HT1080 (cell line): Measurements from ENCODE around the gene SLA2. TPM values are rescaled to one million over a fixed set of nuclear protein-coding genes. Genes with fewer than 3 reads are reported as not detected.
"Not testable (repeated sequence)": the region's sequence is repeated elsewhere in the genome, so short reads cannot be mapped to it uniquely, and the experiment has no call there.

Experiments used
- DNase-seq: peaks from one replicate; pipeline ENCODE4 v3.0.0-alpha.2; 2015; ENCODE audit warnings: low read depth
- total RNA-seq: library from RNA; depleted of rRNA; stranded (reverse); fragments of >200 nt; shearing (Covaris generic); gene quantifications from 2 replicates; pipeline ENCODE4 v1.2.3, GENCODE V29; 2014

The SLA2 gene
- total RNA-seq, 1 experiment from 2014 or later: not detected

DNA sequence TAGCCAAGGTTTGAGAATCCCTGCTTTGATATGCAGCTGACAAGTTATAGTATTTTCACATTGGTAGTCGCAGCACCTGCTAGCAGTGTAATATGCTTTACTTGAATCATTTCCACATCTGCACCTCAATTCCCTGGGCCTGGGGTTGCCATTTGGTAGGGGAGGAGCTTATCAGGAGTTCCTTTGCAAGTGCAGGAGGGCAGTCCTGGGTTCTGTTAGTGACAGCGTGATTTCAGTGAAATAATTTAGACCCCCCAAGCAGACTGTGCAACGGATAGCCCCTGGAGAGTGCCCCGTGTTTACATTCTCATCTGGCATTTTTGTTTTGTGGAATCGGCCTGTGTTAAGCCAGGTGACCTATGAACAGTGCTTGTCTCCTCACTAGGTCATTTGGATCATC is 34.4 kb downstream of the SLA2 start:
- no peak for DNase-seq

- not testable (repeated sequence) for DNase-seq
These were observed 37.6 kb downstream of the SLA2 start for GRCh38 chr20:36608388-36608728.

GRCh38 chr20:36607586-36608387 is 38.2 kb downstream of the SLA2 start:
- DNase-seq: no peak

GRCh38 chr20:36606158-36607066 is 39.6 kb downstream of the SLA2 start:
- peak; percentile 44 for DNase-seq

DNA sequence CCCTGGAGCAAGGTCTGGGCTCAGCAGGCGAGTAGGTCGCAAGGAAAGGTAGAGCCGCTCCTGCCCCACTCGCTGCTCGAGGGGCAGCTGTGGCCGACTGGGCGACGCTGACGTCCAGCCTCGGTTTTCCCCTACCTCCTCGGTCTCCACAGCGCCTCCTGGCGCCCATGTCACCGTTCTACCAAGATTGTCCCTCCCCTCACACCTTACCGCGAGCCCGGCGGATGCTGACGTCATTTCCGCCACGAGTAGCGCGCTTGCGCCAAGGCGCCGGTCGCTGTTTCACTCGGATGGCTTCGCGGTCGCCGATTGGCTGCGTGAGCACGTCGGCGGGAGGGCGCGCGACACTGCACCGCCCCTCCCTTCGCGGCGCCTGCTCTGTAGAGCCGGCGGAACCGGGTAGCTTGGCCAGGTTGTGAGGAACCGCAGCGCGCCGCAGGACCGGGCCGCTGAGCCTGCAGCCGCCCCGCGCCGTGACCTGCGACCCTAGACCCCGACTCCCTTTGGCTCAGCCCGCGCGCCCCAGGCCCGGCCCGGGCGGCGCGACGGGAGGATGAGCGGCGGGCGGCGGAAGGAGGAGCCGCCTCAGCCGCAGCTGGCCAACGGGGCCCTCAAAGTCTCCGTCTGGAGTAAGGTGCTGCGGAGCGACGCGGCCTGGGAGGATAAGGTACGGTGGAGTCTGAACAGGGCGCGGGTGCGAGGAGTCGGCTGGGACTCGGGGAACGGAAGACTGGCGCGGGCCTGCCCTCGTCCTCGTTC is 40.4 kb downstream of the SLA2 start, which contains the start of gene RAB5IF:
RAB5IF (plus strand) TSS at position 381 of the 759 bp plus-strand sequence; CDS start at position 554, 173 bp downstream.
- peak; percentile 98 for DNase-seq

DNA sequence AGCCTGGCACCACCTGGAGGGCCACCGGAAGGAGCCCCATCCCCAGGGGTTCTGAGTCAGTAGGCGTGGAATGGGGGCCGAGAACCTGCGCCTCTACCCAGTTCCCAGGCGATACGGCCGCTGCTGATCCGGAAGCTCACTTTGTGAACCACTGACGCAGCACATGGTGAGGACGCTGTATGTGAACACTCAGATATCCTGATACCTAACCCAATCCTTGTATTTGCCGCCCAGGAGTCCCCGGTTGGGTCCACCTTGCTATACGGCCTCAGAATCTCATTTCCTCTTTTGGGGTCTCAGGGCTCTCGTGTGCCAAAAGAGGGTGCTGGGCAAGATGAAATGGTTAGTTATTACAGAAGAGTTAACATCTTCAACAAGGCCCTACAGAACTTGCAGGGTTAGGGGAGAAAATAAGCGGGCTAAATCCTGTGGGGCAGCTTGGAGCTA is 41.0 kb downstream of the SLA2 start:
- peak; percentile 39 for DNase-seq

GRCh38 chr20:36601540-36601939 is 44.5 kb downstream of the SLA2 start:
- no peak for DNase-seq

- DNase-seq: no peak
These were observed 46.1 kb downstream of the SLA2 start for GRCh38 chr20:36599912-36600345.

- no peak for DNase-seq
These were observed 52.6 kb downstream of the SLA2 start for GRCh38 chr20:36593347-36593929.

GRCh38 chr20:36591854-36592641 is 53.9 kb downstream of the SLA2 start:
- no peak for DNase-seq

DNA sequence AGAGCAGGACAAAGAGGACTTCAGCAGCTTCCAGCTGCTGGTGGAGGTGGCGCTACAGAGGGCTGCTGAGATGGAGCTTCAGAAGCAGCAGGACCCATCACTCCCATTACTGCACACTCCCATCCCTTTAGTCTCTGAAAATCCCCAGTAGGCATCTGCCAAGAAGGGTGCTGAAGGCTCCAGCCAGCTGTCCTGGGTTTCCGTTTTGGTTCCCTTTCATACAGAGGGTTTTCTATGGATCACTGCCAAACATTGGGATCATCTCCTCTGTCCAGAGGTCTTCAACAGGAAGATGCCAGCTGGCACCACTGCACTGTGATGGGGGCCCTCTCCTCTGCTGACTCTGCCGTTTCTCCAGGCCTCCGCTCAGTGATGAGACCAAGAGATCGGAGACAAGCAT is 54.7 kb downstream of the SLA2 start:
- DNase-seq: no peak

GRCh38 chr20:36587388-36588070 is 58.5 kb downstream of the SLA2 start:
- no peak for DNase-seq

DNA sequence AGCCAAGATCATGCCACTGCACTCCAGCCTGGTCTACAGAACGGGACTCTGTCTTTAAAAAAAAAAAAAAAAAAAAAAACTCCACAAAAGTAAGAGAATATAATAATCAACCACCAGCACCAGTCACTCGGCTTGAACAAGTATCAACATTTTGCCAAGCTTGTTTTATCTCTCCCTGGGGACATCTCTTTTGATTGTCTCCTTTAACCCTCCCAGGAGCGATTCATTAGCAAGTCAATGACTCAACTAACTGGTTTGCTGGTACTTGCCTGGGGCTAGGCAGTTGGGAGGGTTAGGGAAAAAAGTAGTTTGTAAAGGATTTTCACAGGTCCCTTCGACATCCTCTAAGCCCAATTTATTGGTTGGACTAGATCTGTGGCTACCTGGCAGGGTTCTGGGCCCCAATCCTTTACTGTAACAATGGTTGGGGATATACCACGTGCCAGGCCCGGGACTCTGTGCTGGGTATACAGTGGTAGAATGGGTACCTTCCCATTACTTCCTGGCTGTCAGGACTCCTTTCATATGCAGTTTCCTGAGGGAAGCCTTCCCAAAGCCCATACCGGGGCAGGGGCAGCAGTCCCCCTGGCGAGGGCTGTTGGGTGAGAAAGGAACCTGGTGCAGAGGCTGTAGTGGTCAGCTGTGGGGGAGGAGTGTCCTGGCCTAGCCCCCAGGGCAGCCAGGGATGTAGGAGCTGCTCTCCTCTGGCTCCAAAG is 60.4 kb downstream of the SLA2 start:
- no peak for DNase-seq

- DNase-seq: no peak
These were observed 61.9 kb downstream of the SLA2 start for GRCh38 chr20:36584018-36584481.

DNA sequence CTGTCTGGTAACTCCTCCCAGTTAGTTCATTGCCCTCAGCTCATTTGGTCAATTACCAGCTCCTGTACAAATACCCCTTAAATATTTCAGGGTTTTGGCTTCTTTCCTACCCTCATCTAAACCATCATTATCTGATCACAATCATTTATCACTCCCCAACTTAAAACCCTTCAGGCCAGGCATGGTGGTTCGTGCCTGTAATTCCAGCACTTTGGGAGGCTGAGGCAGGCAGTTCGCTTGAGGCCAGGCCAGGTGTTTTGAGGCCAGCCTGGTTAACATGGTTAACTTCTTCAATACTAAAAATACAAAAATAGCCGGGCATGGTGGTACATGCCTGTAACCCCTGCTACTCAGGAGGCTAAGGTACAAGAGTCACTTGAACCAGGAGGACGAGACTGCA is 63.2 kb downstream of the SLA2 start:
- no peak for DNase-seq

DNA sequence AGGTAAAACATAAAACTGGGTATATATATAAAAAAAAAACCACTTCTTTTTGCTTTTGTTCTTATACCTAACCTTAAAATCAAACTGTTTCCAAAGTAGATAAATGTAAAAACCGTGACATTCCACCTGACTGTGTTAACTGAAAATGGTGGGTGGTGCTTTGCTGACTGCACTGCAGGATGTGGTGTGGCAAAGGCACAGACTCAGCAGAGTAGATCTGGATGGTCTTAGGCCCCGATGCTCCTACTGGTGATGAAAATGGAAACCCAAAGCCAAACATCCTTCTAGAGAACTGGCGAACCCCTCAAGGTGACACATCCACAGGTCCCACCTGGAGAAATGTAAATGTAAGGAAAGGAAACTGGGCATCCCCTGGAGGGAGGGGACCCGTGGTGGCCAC is 63.7 kb downstream of the SLA2 start:
- no peak for DNase-seq

GRCh38 chr20:36579996-36580545 is 65.9 kb downstream of the SLA2 start:
- DNase-seq: no peak

DNA sequence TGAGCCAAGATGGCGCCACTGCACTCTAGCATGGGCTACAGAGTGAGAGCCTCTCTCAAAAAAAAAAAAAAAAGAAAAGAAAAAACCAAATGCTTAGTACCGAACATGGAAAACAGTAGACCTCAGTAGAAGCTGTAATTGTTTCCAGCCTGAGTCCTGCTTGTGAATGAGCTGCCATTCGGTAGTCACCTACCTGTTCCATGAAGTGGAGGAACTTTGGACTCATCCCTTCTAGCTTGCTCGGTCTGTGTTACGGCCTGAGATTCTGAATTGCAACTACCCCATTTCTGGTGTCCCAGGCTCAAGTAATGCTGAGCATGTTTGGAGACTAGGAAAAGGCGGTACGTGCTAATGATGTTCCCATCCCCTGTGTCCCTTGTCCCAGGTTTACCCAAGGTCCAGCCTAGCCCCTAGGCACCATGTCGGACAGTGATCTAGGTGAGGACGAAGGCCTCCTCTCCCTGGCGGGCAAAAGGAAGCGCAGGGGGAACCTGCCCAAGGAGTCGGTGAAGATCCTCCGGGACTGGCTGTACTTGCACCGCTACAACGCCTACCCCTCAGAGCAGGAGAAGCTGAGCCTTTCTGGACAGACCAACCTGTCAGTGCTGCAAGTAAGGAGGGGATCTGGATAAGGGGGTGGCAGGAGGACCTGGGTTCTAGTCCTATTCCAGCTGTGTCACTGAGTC is 67.5 kb downstream of the SLA2 start:
- no peak for DNase-seq
